Measurements from ENCODE around the gene BOD1L1.

BOD1L1 gene

GRCh38 chr4:13535118-13535517 lies 92.4 kb downstream of the BOD1L1 start:
- DNase-seq (ENCODE audit: low spot score) = peak; percentile 31
- in situ Hi-C loops (cut with MboI; ENCODE audit: low pct_unique_long_range_greater_than_20kb, low sequenced_read_pairs, unreplicated experiment) = no loop called here
- no peak for TF ChIP-seq CTCF (IDR thresholded peaks at IDR 0.05; ENCODE audit: extremely low read depth, insufficient read depth, missing control alignments)

GRCh38 chr4:13534344-13535063 lies 93.0 kb downstream of the BOD1L1 start:
- DNase-seq (ENCODE audit: low spot score) = peak; percentile 6
- no peak for TF ChIP-seq CTCF (IDR thresholded peaks at IDR 0.05; ENCODE audit: extremely low read depth, insufficient read depth, missing control alignments)
- in situ Hi-C loops (cut with MboI; ENCODE audit: low pct_unique_long_range_greater_than_20kb, low sequenced_read_pairs, unreplicated experiment) = no loop called here

GRCh38 chr4:13533670-13534343 lies 93.7 kb downstream of the BOD1L1 start:
- DNase-seq (ENCODE audit: low spot score) = peak; percentile 25
- in situ Hi-C loops (cut with MboI; ENCODE audit: low pct_unique_long_range_greater_than_20kb, low sequenced_read_pairs, unreplicated experiment) = no loop called here
- TF ChIP-seq CTCF (IDR thresholded peaks at IDR 0.05; ENCODE audit: extremely low read depth, insufficient read depth, missing control alignments) = no peak

- TF ChIP-seq CTCF (IDR thresholded peaks at IDR 0.05; ENCODE audit: extremely low read depth, insufficient read depth, missing control alignments) = no peak
- in situ Hi-C loops (cut with MboI; ENCODE audit: low pct_unique_long_range_greater_than_20kb, low sequenced_read_pairs, unreplicated experiment) = no loop called here
These were observed 95.9 kb downstream of the BOD1L1 start for GRCh38 chr4:13531625-13531998.

GRCh38 chr4:13530823-13531624 lies 96.5 kb downstream of the BOD1L1 start:
- no peak for TF ChIP-seq CTCF (IDR thresholded peaks at IDR 0.05; ENCODE audit: extremely low read depth, insufficient read depth, missing control alignments)
- peak; percentile 36 for DNase-seq (ENCODE audit: low spot score)
- in situ Hi-C loops (cut with MboI; ENCODE audit: low pct_unique_long_range_greater_than_20kb, low sequenced_read_pairs, unreplicated experiment) = no loop called here

More at GRCh38 chr4:13531625-13531998, 95.9 kb downstream of the BOD1L1 start:
- DNase-seq (ENCODE audit: low spot score) = no peak

- no peak for TF ChIP-seq CTCF (IDR thresholded peaks at IDR 0.05; ENCODE audit: extremely low read depth, insufficient read depth, missing control alignments)
- DNase-seq (ENCODE audit: low spot score) = peak; percentile 21
- in situ Hi-C loops (cut with MboI; ENCODE audit: low pct_unique_long_range_greater_than_20kb, low sequenced_read_pairs, unreplicated experiment) = no loop called here
These were observed 98.2 kb downstream of the BOD1L1 start for GRCh38 chr4:13529128-13529919.

All from GM13977 (cell line).